Measurements from ENCODE around the gene AKAP7.

Gene AKAP7

DNA sequence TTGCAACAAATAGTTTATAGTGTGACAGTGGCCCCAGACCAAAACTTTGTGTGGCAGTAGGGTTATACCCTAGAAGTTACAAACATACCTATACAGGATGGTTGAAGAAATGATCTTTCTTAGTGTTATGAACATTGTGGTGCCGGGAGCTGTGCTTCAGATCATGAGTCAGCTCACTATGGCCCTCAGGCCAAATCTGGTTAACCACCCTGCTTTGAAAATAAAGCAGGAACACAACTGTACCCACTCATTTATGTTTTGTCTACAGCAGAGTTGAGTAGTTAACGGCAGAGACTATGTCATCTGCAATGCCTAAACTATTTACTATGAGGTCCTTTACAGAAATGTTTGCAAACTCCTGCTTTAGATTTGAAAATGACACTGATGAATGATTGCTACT lies 24.3 kb downstream of the AKAP7 start:
- Histone ChIP-seq H3K4me3 (ENCODE audit: low read depth, low read length, poor library complexity, severe bottlenecking) (no peak overlapping the region), H3K27ac (ENCODE audit: low read depth, low read length, poor library complexity, severe bottlenecking) (no peak overlapping the region), H3K27me3 (ENCODE audit: insufficient read depth, low read length) (no peaks in the 10 kb centered on the region), H4K20me1 (ENCODE audit: insufficient read depth, low read length) (no peaks in the 10 kb centered on the region), H3K4me1 (ENCODE audit: insufficient read depth, low read length, severe bottlenecking) (no peaks in the 10 kb centered on the region), H3F3A (ENCODE audit: insufficient read depth, low read length) (no peaks in the 10 kb centered on the region), H3K9ac (ENCODE audit: low read length) (no peak overlapping the region), H3K79me2 (ENCODE audit: insufficient read depth, low read length) (no peaks in the 10 kb centered on the region), H3K36me3 (ENCODE audit: insufficient read depth, low read length) (no peaks in the 10 kb centered on the region), H2AFZ (ENCODE audit: low read length) (no peak overlapping the region), H3K9me3 (ENCODE audit: low read length) (no peaks in the 10 kb centered on the region), H3K4me2 (ENCODE audit: low read length) (no peak overlapping the region), H3K9me2 (ENCODE audit: low read depth, low read length) (no peaks in the 10 kb centered on the region)
- no peak for TF ChIP-seq EZH2 (IDR thresholded peaks at IDR 0.05; ENCODE audit: borderline replicate concordance, low read length)

GRCh38 chr6:131160254-131160758 lies 25.0 kb downstream of the AKAP7 start:
- no peak overlapping the region for H2AFZ ChIP-seq (ENCODE audit: low read length)
- H3F3A ChIP-seq (ENCODE audit: insufficient read depth, low read length), result no peaks in the 10 kb centered on the region
- H3K4me1 ChIP-seq (ENCODE audit: insufficient read depth, low read length, severe bottlenecking), result no peaks in the 10 kb centered on the region
- H3K4me2 ChIP-seq (ENCODE audit: low read length), result no peak overlapping the region
- no peaks in the 10 kb centered on the region for H3K9me2 ChIP-seq (ENCODE audit: low read depth, low read length)
- no peaks in the 10 kb centered on the region for H3K27me3 ChIP-seq (ENCODE audit: insufficient read depth, low read length)
- H3K27ac ChIP-seq (ENCODE audit: low read depth, low read length, poor library complexity, severe bottlenecking), result no peak overlapping the region
- no peaks in the 10 kb centered on the region for H3K9me3 ChIP-seq (ENCODE audit: low read length)
- H3K9ac ChIP-seq (ENCODE audit: low read length), result no peak overlapping the region
- H4K20me1 ChIP-seq (ENCODE audit: insufficient read depth, low read length), result no peaks in the 10 kb centered on the region
- H3K36me3 ChIP-seq (ENCODE audit: insufficient read depth, low read length), result no peaks in the 10 kb centered on the region
- H3K4me3 ChIP-seq (ENCODE audit: low read depth, low read length, poor library complexity, severe bottlenecking), result no peak overlapping the region
- H3K79me2 ChIP-seq (ENCODE audit: insufficient read depth, low read length), result no peaks in the 10 kb centered on the region
- TF ChIP-seq, protein P1, sequence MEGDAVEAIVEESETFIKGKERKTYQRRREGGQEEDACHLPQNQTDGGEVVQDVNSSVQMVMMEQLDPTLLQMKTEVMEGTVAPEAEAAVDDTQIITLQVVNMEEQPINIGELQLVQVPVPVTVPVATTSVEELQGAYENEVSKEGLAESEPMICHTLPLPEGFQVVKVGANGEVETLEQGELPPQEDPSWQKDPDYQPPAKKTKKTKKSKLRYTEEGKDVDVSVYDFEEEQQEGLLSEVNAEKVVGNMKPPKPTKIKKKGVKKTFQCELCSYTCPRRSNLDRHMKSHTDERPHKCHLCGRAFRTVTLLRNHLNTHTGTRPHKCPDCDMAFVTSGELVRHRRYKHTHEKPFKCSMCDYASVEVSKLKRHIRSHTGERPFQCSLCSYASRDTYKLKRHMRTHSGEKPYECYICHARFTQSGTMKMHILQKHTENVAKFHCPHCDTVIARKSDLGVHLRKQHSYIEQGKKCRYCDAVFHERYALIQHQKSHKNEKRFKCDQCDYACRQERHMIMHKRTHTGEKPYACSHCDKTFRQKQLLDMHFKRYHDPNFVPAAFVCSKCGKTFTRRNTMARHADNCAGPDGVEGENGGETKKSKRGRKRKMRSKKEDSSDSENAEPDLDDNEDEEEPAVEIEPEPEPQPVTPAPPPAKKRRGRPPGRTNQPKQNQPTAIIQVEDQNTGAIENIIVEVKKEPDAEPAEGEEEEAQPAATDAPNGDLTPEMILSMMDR (IDR thresholded peaks at IDR 0.05; ENCODE audit: low read length), result no peak
- no peak for TF ChIP-seq EZH2 (IDR thresholded peaks at IDR 0.05; ENCODE audit: borderline replicate concordance, low read length)

DNA sequence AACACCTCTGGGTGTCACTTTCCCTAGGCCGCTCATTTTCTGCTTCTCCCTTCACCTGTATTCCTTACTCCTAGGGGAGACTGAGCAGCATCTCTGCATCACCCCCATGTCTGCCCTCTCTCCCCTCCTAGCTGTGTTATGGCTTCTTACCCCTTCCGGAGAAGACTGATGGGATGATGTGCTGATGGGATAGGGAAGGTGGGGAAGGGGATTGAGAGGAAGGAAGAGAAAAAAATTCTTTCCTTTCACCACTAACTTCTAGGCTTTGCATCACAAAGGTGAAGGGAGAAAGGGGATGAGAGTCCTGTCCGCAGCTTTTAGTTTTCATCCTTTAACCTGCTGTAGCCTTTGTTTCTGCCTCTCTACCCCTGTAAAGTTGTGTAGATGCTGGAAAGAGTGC lies 26.7 kb downstream of the AKAP7 start:
- no peaks in the 10 kb centered on the region for H3K79me2 ChIP-seq (ENCODE audit: insufficient read depth, low read length)
- H2AFZ ChIP-seq (ENCODE audit: low read length), result no peak overlapping the region
- no peak for TF ChIP-seq EZH2 (IDR thresholded peaks at IDR 0.05; ENCODE audit: borderline replicate concordance, low read length)
- TF ChIP-seq, protein P1 (IDR thresholded peaks at IDR 0.05; ENCODE audit: low read length), result no peak
- no peaks in the 10 kb centered on the region for H3K27me3 ChIP-seq (ENCODE audit: insufficient read depth, low read length)
- H3F3A ChIP-seq (ENCODE audit: insufficient read depth, low read length), result no peaks in the 10 kb centered on the region
- H3K4me1 ChIP-seq (ENCODE audit: insufficient read depth, low read length, severe bottlenecking), result no peaks in the 10 kb centered on the region
- no peak overlapping the region for H3K27ac ChIP-seq (ENCODE audit: low read depth, low read length, poor library complexity, severe bottlenecking)
- no peak overlapping the region for H3K4me2 ChIP-seq (ENCODE audit: low read length)
- no peaks in the 10 kb centered on the region for H3K9me2 ChIP-seq (ENCODE audit: low read depth, low read length)
- H3K9me3 ChIP-seq (ENCODE audit: low read length), result no peaks in the 10 kb centered on the region
- no peaks in the 10 kb centered on the region for H3K36me3 ChIP-seq (ENCODE audit: insufficient read depth, low read length)
- H4K20me1 ChIP-seq (ENCODE audit: insufficient read depth, low read length), result no peaks in the 10 kb centered on the region
- H3K9ac ChIP-seq (ENCODE audit: low read length), result no peak overlapping the region
- no peak overlapping the region for H3K4me3 ChIP-seq (ENCODE audit: low read depth, low read length, poor library complexity, severe bottlenecking)

- H3K79me2 ChIP-seq (ENCODE audit: insufficient read depth, low read length), result no peaks in the 10 kb centered on the region
- no peak overlapping the region for H3K27ac ChIP-seq (ENCODE audit: low read depth, low read length, poor library complexity, severe bottlenecking)
- no peak overlapping the region for H3K9ac ChIP-seq (ENCODE audit: low read length)
- H3K4me2 ChIP-seq (ENCODE audit: low read length), result no peak overlapping the region
- no peak overlapping the region for H3K4me3 ChIP-seq (ENCODE audit: low read depth, low read length, poor library complexity, severe bottlenecking)
- H3F3A ChIP-seq (ENCODE audit: insufficient read depth, low read length), result no peaks in the 10 kb centered on the region
- no peaks in the 10 kb centered on the region for H3K4me1 ChIP-seq (ENCODE audit: insufficient read depth, low read length, severe bottlenecking)
- H4K20me1 ChIP-seq (ENCODE audit: insufficient read depth, low read length), result no peaks in the 10 kb centered on the region
- H3K9me2 ChIP-seq (ENCODE audit: low read depth, low read length), result no peaks in the 10 kb centered on the region
- TF ChIP-seq, protein P1 (IDR thresholded peaks at IDR 0.05; ENCODE audit: low read length), result no peak
- TF ChIP-seq EZH2 (IDR thresholded peaks at IDR 0.05; ENCODE audit: borderline replicate concordance, low read length), result no peak
- H3K27me3 ChIP-seq (ENCODE audit: insufficient read depth, low read length), result no peaks in the 10 kb centered on the region
- no peaks in the 10 kb centered on the region for H3K9me3 ChIP-seq (ENCODE audit: low read length)
- H3K36me3 ChIP-seq (ENCODE audit: insufficient read depth, low read length), result no peaks in the 10 kb centered on the region
- no peak overlapping the region for H2AFZ ChIP-seq (ENCODE audit: low read length)
Measured at GRCh38 chr6:131163886-131164285, 28.6 kb downstream of the AKAP7 start.

Data from OCI-LY1 (cell line).